Measurements from ENCODE around the gene UBE2E2.

GRCh38 chr3:23275061-23275460, 71.9 kb downstream of the UBE2E2 start:
- no peak for TF ChIP-seq CTCF (IDR thresholded peaks at IDR 0.05)
- no peak for TF ChIP-seq POLR2A (IDR thresholded peaks at IDR 0.05)

All from ovary (tissue), 3 donors.